OCI-LY7 (cell line): Measurements from ENCODE around the gene GCLM. TPM values are rescaled to one million over a fixed set of nuclear protein-coding genes. Genes with fewer than 3 reads are reported as not detected.

ENCODE experiments used
- BruUV-seq: library from RNA; stranded (reverse); fragments of 400-500 nt; replicated peaks from 2 replicates; lab custom pipeline; 2021; lab: Mats Ljungman, UMichigan
- CTCF ChIA-PET: fragments of 300-600 bp; sonication (Branson Sonifier 250); formaldehyde crosslinking; loops from one replicate; lab custom pipeline; 2022; ENCODE audit warnings: antibody characterized with exemption; ENCODE audit not compliant: unreplicated experiment; lab: Charles Lee
- POLR2A ChIA-PET: fragments of 300-600 bp; sonication (Branson Sonifier 250); formaldehyde crosslinking; loops from one replicate; lab custom pipeline; 2022; ENCODE audit warnings: antibody characterized with exemption; lab: Charles Lee
- DNase-seq: peaks from one replicate; pipeline ENCODE4 v3.0.0-alpha.2; 2015; ENCODE audit warnings: low spot score
- H2AFZ ChIP-seq: fragments of 200-600 bp; sonication (generic), shearing (Covaris generic); 2 replicates; pipeline ENCODE4 v1.6.1; 2014; ENCODE audit warnings: mild to moderate bottlenecking, antibody characterized with exemption, low read length, moderate library complexity
- H3K27ac ChIP-seq: fragments of 200-600 bp; sonication (generic); 2 replicates; pipeline ENCODE4 v1.5.1; 2014; ENCODE audit warnings: mixed run types, low read depth, mild to moderate bottlenecking, moderate library complexity, low read length, inconsistent platforms; ENCODE audit not compliant: poor library complexity, severe bottlenecking
- H3K36me3 ChIP-seq: fragments of 200-600 bp; sonication (generic); 2 replicates; pipeline ENCODE4 v1.6.1; 2014; ENCODE audit warnings: mild to moderate bottlenecking, antibody characterized with exemption, low read length, moderate library complexity, mixed read lengths; ENCODE audit not compliant: insufficient read depth
- H3K4me1 ChIP-seq: fragments of 200-600 bp; sonication (generic); 2 replicates; pipeline ENCODE4 v1.5.1; 2014; ENCODE audit warnings: mild to moderate bottlenecking, low read length; ENCODE audit not compliant: insufficient read depth, poor library complexity, severe bottlenecking
- H3K4me2 ChIP-seq: fragments of 200-600 bp; sonication (generic); 2 replicates; pipeline ENCODE4 v1.6.1; 2014; ENCODE audit warnings: mild to moderate bottlenecking, low read length
- H3K4me3 ChIP-seq: fragments of 200-600 bp; sonication (generic); 2 replicates; pipeline ENCODE4 v1.5.1; 2014; ENCODE audit warnings: mild to moderate bottlenecking, low read depth, low read length; ENCODE audit not compliant: poor library complexity, severe bottlenecking
- H3K79me2 ChIP-seq: fragments of 200-600 bp; sonication (generic); 2 replicates; pipeline ENCODE4 v1.6.1; 2016; ENCODE audit warnings: low read depth, mild to moderate bottlenecking, low read length, moderate library complexity, mixed read lengths; ENCODE audit not compliant: insufficient read depth
- H3K9me2 ChIP-seq: fragments of 200-600 bp; sonication (generic); 2 replicates; pipeline ENCODE4 v1.6.1; 2016; ENCODE audit warnings: mild to moderate bottlenecking, low read length, mixed read lengths; ENCODE audit not compliant: insufficient read depth
- H3K9me3 ChIP-seq: fragments of 200-600 bp; sonication (generic); 2 replicates; pipeline ENCODE4 v1.6.1; 2014; ENCODE audit warnings: mild to moderate bottlenecking, mixed run types, low read length, mixed read lengths
- H4K20me1 ChIP-seq: fragments of 200-600 bp; sonication (generic); 2 replicates; pipeline ENCODE4 v1.6.1; 2014; ENCODE audit warnings: mild to moderate bottlenecking, antibody characterized with exemption, low read length, moderate library complexity, mixed read lengths; ENCODE audit not compliant: insufficient read depth
- EZH2phosphoT487 ChIP-seq: fragments of 200-600 bp; sonication (generic); IDR thresholded peaks from 2 replicates; pipeline ENCODE4 v1.6.1; 2018; ENCODE audit warnings: low read depth, borderline replicate concordance, mild to moderate bottlenecking, mixed run types, antibody characterized with exemption, low read length, moderate library complexity, mixed read lengths
- intact Hi-C: fragments of 100-400 bp; cut with micrococcal nuclease; formaldehyde crosslinking; loops from one replicate; pipeline ENCODE4 v1.10.0; 2022; ENCODE audit not compliant: unreplicated experiment
- total RNA-seq, 2 experiments: library from RNA; depleted of rRNA in 1 of 2; stranded (reverse); fragments of >200 nt in 1 of 2; shearing (Covaris generic) in 1 of 2; gene quantifications; 2 replicates each; pipeline ENCODE4 v1.2.3, GENCODE V29; 2014 to 2022
- TF ChIP-seq, protein P1 (sequence below): fragments of 200-600 bp; sonication (generic); conservative IDR thresholded peaks from 2 replicates; pipeline ENCODE4 v1.5.1; 2014; ENCODE audit warnings: mild to moderate bottlenecking, antibody characterized with exemption, low read length, moderate library complexity, mixed read lengths

The GCLM gene
- total RNA-seq, 2 experiments from 2014 or later: 7.0 to 24.0 TPM

DNA sequence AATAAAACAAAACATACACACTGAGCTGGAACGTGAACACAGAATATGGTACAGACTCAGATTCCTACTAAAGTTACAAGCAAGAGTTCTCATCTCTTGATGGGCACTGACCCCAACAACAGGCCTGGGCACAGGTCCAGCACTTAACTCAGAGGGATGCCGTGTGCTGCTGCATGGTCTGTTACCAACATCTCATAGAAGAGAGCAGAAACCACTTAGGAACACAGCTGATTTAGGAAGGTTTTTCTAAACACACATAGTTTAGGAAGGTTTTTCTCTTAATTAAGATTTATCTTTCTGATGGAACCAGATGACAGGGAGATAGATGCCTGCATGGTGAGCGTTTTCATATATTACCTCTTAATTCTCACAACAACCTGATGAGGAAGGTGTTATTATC is 1.5 kb downstream of the GCLM start:
- TF ChIP-seq, protein P1, sequence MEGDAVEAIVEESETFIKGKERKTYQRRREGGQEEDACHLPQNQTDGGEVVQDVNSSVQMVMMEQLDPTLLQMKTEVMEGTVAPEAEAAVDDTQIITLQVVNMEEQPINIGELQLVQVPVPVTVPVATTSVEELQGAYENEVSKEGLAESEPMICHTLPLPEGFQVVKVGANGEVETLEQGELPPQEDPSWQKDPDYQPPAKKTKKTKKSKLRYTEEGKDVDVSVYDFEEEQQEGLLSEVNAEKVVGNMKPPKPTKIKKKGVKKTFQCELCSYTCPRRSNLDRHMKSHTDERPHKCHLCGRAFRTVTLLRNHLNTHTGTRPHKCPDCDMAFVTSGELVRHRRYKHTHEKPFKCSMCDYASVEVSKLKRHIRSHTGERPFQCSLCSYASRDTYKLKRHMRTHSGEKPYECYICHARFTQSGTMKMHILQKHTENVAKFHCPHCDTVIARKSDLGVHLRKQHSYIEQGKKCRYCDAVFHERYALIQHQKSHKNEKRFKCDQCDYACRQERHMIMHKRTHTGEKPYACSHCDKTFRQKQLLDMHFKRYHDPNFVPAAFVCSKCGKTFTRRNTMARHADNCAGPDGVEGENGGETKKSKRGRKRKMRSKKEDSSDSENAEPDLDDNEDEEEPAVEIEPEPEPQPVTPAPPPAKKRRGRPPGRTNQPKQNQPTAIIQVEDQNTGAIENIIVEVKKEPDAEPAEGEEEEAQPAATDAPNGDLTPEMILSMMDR: no peak
- TF ChIP-seq EZH2phosphoT487: no peak
- Histone ChIP-seq H3K9me2 (no peaks in the 10 kb centered on the region), H3K36me3 (no peaks in the 10 kb centered on the region), H3K4me3 (peak overlapping the region; percentile 96), H3K4me1 (peaks cover 56% of the 10 kb centered on the region), H3K9me3 (no peaks in the 10 kb centered on the region), H3K27ac (no peak overlapping the region), H4K20me1 (no peaks in the 10 kb centered on the region), H3K79me2 (peaks cover 55% of the 10 kb centered on the region), H2AFZ (0 out of 2 replicates have a peak overlapping the region, but pooled peaks have one; percentile 90), H3K4me2 (peak overlapping the region; percentile 84)
- intact Hi-C loops: loop anchor here (2.0 kb wide), 2 partner anchors 29 to 1609 kb away; partner anchors contain the start of genes DNTTIP2, GLMN and RPAP2
- DNase-seq: no peak
- ChIA-PET CTCF (no interaction called here), POLR2A (interaction anchor here (0.6 kb wide), 1 partner anchor 1173 kb away, joined by 3 read pairs; no protein-coding TSS in a partner anchor)
- BruUV-seq: no TSS peak

DNA sequence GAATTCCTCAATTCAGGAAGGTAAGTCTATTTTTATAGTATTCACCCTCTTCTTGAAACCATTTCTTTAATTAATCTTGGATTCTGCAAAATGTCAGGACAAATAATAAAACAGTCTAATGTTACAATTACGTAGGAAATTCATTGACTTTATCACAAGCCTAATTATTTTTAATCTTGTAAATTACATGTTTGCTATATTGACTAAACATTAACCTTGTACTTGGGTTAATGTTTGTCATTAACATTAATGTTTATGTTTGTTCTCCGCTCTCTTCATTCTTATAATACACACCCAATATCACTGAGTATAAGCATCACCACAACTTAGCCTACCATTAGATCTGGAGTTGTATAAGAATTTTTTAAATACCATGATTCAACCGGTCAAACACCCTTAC is 2.8 kb downstream of the GCLM start:
- Histone ChIP-seq H3K27ac (no peak overlapping the region), H4K20me1 (no peaks in the 10 kb centered on the region), H3K36me3 (no peaks in the 10 kb centered on the region), H3K4me1 (peaks cover 64% of the 10 kb centered on the region), H3K9me3 (no peaks in the 10 kb centered on the region), H3K9me2 (no peaks in the 10 kb centered on the region), H3K4me3 (peak overlapping the region; percentile 96), H2AFZ (no peak overlapping the region), H3K79me2 (peaks cover 55% of the 10 kb centered on the region), H3K4me2 (peak overlapping the region; percentile 84)
- no TSS peak for BruUV-seq
- TF ChIP-seq, protein P1: no peak
- TF ChIP-seq EZH2phosphoT487: no peak
- no peak for DNase-seq
- intact Hi-C loops: no loop called here
- CTCF ChIA-PET: no interaction called here
- POLR2A ChIA-PET: no interaction called here

DNA sequence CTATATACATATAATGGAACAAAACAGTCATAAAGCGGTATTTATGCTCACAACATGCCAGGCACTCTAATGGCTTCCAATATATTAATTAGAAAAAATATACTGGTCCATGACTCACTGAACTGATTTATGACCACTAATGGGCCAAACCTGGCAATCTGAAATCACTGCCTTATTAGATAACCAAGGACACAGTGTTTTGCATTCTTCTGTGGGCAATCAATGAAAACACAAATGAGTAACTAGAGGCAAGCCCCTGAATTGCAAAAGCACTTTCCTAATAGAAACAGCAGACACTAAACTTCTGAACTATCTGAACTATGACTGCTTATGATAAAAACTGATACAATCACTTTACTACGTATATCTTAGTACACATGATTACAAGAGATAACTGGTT is 3.5 kb downstream of the GCLM start:
- POLR2A ChIA-PET: no interaction called here
- TF ChIP-seq, protein P1: 0 out of 2 replicates have a peak, but pooled peaks have one; percentile 19
- TF ChIP-seq EZH2phosphoT487: no peak
- Histone ChIP-seq H4K20me1 (no peaks in the 10 kb centered on the region), H3K27ac (no peak overlapping the region), H3K9me3 (no peaks in the 10 kb centered on the region), H3K9me2 (no peaks in the 10 kb centered on the region), H2AFZ (no peak overlapping the region), H3K79me2 (peaks cover 55% of the 10 kb centered on the region), H3K4me2 (peak overlapping the region; percentile 84), H3K36me3 (peaks cover 6% of the 10 kb centered on the region), H3K4me1 (peaks cover 64% of the 10 kb centered on the region), H3K4me3 (no peak overlapping the region)
- no peak for DNase-seq
- no TSS peak for BruUV-seq
- CTCF ChIA-PET: no interaction called here
- intact Hi-C loops: no loop called here
